MM.1S (cell line): ENCODE data around the gene TACSTD2.
"Not testable (repeated sequence)": the region's sequence is repeated elsewhere in the genome, so short reads cannot be mapped to it uniquely, and the experiment has no call there.

Experiments used
- DNase-seq: peaks from one replicate; pipeline ENCODE4 v3.0.0-alpha.2; 2015
- H2AFZ ChIP-seq: fragments of 300-600 bp; sonication (generic); 2 replicates; pipeline ENCODE4 v1.6.0; 2016; ENCODE audit warnings: antibody characterized with exemption, low read length
- H3F3A ChIP-seq: fragments of 300-600 bp; sonication (generic); 2 replicates; pipeline ENCODE4 v1.6.1; 2016; ENCODE audit warnings: mild to moderate bottlenecking, antibody characterized with exemption, low read length, moderate library complexity, mixed read lengths; ENCODE audit not compliant: insufficient read depth
- H3K27ac ChIP-seq: fragments of 300-600 bp; sonication (generic); 2 replicates; pipeline ENCODE4 v1.5.1; 2016; ENCODE audit warnings: mild to moderate bottlenecking, low read length
- H3K27me3 ChIP-seq: fragments of 300-600 bp; sonication (generic); replicated peaks from 2 replicates; pipeline ENCODE4 v1.6.0; 2016; ENCODE audit warnings: low read length; ENCODE audit not compliant: insufficient read depth
- H3K36me3 ChIP-seq: fragments of 300-600 bp; sonication (generic); replicated peaks from 2 replicates; pipeline ENCODE4 v1.6.1; 2016; ENCODE audit warnings: mild to moderate bottlenecking, low read length, mixed read lengths; ENCODE audit not compliant: insufficient read depth
- H3K4me1 ChIP-seq: fragments of 300-600 bp; sonication (generic); 2 replicates; pipeline ENCODE4 v1.6.1; 2016; ENCODE audit warnings: low read length, mixed read lengths
- H3K4me2 ChIP-seq: fragments of 300-600 bp; sonication (generic); 2 replicates; pipeline ENCODE4 v1.6.0; 2016; ENCODE audit warnings: low read depth, low read length
- H3K4me3 ChIP-seq: fragments of 300-600 bp; sonication (generic); 2 replicates; pipeline ENCODE4 v1.5.1; 2016; ENCODE audit warnings: low read length, mixed read lengths
- H3K79me2 ChIP-seq: fragments of 300-600 bp; sonication (generic); 2 replicates; pipeline ENCODE4 v1.6.1; 2016; ENCODE audit warnings: mixed run types, low read length, mixed read lengths
- H3K9ac ChIP-seq: fragments of 300-600 bp; sonication (generic); 2 replicates; pipeline ENCODE4 v1.6.1; 2016; ENCODE audit warnings: low read length, mixed read lengths
- H3K9me2 ChIP-seq: fragments of 300-600 bp; sonication (generic); replicated peaks from 2 replicates; pipeline ENCODE4 v1.6.1; 2016; ENCODE audit warnings: mild to moderate bottlenecking, low read length, mixed read lengths; ENCODE audit not compliant: insufficient read depth
- H3K9me3 ChIP-seq: fragments of 300-600 bp; sonication (generic); replicated peaks from 2 replicates; pipeline ENCODE4 v1.6.1; 2016; ENCODE audit warnings: mild to moderate bottlenecking, low read length, mixed read lengths; ENCODE audit not compliant: insufficient read depth
- H4K20me1 ChIP-seq: fragments of 300-600 bp; sonication (generic); 2 replicates; pipeline ENCODE4 v1.6.1; 2016; ENCODE audit warnings: mild to moderate bottlenecking, low read length, moderate library complexity, mixed read lengths; ENCODE audit not compliant: insufficient read depth
- CTCF ChIP-seq: fragments of 300-600 bp; sonication (generic); IDR thresholded peaks from 2 replicates; pipeline ENCODE4 v1.5.1; 2016; ENCODE audit warnings: antibody characterized with exemption, low read length, mixed read lengths
- EZH2 ChIP-seq: fragments of 300-600 bp; sonication (generic); optimal IDR thresholded peaks from 2 replicates; pipeline ENCODE3; 2017; ENCODE audit warnings: low read depth, mild to moderate bottlenecking, antibody characterized with exemption, low read length, mixed read lengths
- EZH2phosphoT487 ChIP-seq: fragments of 300-600 bp; sonication (generic); IDR thresholded peaks from 2 replicates; pipeline ENCODE4 v1.6.1; 2018; ENCODE audit warnings: antibody characterized with exemption, low read length

Gene TACSTD2

DNA sequence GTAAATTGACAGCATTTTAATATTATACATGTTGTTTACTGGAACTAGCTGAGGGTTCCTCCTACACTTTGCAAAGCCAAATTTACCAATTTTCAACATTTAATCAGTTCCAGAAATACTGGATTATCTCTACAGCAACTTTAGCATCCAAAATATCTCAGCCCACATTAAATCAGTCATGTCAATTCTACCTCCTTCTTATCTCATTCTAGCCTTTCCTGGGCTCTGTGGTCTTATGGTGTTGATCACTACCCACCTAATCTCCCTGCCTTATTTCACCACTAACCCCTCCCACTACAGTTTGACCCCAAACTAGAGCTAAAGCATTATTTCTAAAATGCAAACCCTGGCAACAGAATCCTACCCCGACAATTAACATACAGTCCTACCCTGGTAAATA is 33.8 kb downstream of the TACSTD2 start:
- DNase-seq: no peak
- Histone ChIP-seq H3K4me2 (no peak overlapping the region), H3K79me2 (peaks cover 6% of the 10 kb centered on the region; the same call in 1 of the 2 replicates), H3K27ac (no peak overlapping the region), H2AFZ (no peak overlapping the region), H3F3A (peaks cover 7% of the 10 kb centered on the region), H4K20me1 (no peaks in the 10 kb centered on the region), H3K27me3 (no peaks in the 10 kb centered on the region), H3K4me3 (no peak overlapping the region), H3K9me3 (no peaks in the 10 kb centered on the region), H3K9ac (no peak overlapping the region), H3K4me1 (peaks cover 5% of the 10 kb centered on the region), H3K9me2 (no peaks in the 10 kb centered on the region), H3K36me3 (no peaks in the 10 kb centered on the region)
- TF ChIP-seq EZH2phosphoT487 (no peak), EZH2 (no peak), CTCF (no peak)

DNA sequence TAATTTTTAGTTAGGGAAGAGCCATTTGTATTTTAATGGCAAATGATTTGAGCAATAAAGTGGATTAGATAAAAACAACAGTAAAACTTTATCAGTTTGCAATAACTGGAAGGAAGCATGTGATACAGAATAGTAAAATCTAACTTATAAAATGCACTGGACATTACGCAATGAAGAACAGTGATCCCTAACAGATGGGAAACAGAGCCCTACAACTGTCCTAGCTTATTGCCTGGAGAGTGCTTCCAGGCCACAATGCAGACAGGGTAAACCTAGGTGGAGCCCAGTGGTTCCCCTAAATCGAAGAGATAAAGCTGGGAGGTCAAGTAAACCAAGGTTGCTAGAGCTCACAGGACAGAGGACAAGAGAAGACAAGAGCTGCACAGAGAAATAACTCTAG is 37.5 kb downstream of the TACSTD2 start:
- H3K9me2 ChIP-seq: no peaks in the 10 kb centered on the region
- no peaks in the 10 kb centered on the region for H4K20me1 ChIP-seq
- no peaks in the 10 kb centered on the region for H3K9me3 ChIP-seq
- no peak overlapping the region for H3K9ac ChIP-seq
- no peak overlapping the region for H2AFZ ChIP-seq
- H3K27ac ChIP-seq: no peak overlapping the region
- H3F3A ChIP-seq: no peaks in the 10 kb centered on the region
- TF ChIP-seq CTCF (no peak), EZH2phosphoT487 (no peak), EZH2 (no peak)
- no peaks in the 10 kb centered on the region for H3K27me3 ChIP-seq
- H3K4me1 ChIP-seq: no peaks in the 10 kb centered on the region
- H3K36me3 ChIP-seq: no peaks in the 10 kb centered on the region
- no peak overlapping the region for H3K4me2 ChIP-seq
- H3K79me2 ChIP-seq: no peaks in the 10 kb centered on the region
- H3K4me3 ChIP-seq: no peak overlapping the region
- no peak for DNase-seq

GRCh38 chr1:58538821-58539220 is 38.2 kb downstream of the TACSTD2 start:
- no peak overlapping the region for H3K4me3 ChIP-seq
- H3K27me3 ChIP-seq: no peaks in the 10 kb centered on the region
- no peak for TF ChIP-seq EZH2phosphoT487
- TF ChIP-seq EZH2: no peak
- TF ChIP-seq CTCF: no peak

GRCh38 chr1:58531842-58532241 is 45.2 kb downstream of the TACSTD2 start:
- not testable (repeated sequence) for H3K4me2 ChIP-seq, H3K36me3 ChIP-seq, H3K27ac ChIP-seq, H3K9me3 ChIP-seq, H3K27me3 ChIP-seq, DNase-seq, H3F3A ChIP-seq, H4K20me1 ChIP-seq, H3K9me2 ChIP-seq, H2AFZ ChIP-seq, H3K4me3 ChIP-seq, H3K79me2 ChIP-seq, H3K9ac ChIP-seq, H3K4me1 ChIP-seq

More at GRCh38 chr1:58538821-58539220, 38.2 kb downstream of the TACSTD2 start:
- Histone ChIP-seq H3K27ac (no peak overlapping the region), H3K9me2 (no peaks in the 10 kb centered on the region), H3K36me3 (no peaks in the 10 kb centered on the region), H3K4me2 (no peak overlapping the region), H3F3A (no peaks in the 10 kb centered on the region), H3K9ac (no peak overlapping the region), H2AFZ (no peak overlapping the region), H3K9me3 (no peaks in the 10 kb centered on the region), H4K20me1 (no peaks in the 10 kb centered on the region), H3K4me1 (no peaks in the 10 kb centered on the region), H3K79me2 (no peaks in the 10 kb centered on the region)
- DNase-seq: no peak
